ENCODE measurements around the gene NUCKS1. TPM values are rescaled to one million over a fixed set of nuclear protein-coding genes. Genes with fewer than 3 reads are reported as not detected.
A peak's percentile ranks its signal among the peaks of the same experiment; 100 is the strongest.

NUCKS1 gene
- polyA plus RNA-seq, 3 donors = 396 to 473 (median 397) TPM

DNA sequence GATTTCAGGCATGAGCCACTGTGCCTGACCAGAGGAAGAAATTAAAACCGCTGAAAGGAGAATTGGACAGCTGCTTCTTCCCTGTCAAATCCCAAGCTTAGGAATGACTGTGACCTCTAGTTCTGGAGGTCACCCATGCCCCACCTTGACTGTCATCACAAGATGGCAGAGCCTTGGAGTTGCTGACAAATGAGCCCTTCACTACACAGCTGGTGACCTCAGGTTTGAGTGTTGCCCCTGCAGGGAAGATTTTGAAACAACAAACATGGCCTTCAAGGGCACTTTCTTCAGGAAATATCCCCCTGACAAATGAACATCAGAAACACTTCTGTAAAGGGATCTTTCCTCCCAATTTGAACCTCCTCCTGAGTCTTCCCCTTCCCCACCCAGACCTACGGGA is 62.7 kb downstream of the NUCKS1 start:
- no peak for DNase-seq (ENCODE audit: extremely low read depth in 1 of 11, low read depth in 9 of 11, low spot score in 4 of 11)

DNA sequence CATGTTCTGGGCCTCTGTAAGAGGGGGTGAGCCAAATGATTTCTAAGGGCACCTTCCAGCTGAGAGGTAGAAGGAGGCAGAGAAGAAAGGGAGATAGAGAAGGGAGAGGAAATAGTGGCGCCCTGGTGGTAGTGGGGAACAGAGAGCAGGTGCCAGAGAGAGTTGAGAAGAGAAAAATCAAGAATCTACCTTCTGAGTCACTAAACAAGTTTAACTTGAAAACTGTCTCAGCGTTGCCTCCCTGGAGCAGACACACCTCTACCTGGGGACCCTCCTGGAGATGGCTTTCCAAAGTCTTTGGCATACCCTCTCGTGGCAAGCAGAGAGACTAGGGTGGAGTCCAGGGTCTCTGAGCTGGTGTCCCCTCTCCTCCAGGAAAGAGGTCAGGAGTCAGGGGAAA is 68.6 kb downstream of the NUCKS1 start:
- no peak for DNase-seq (ENCODE audit: extremely low read depth in 1 of 11, low read depth in 9 of 11, low spot score in 4 of 11)

- DNase-seq (ENCODE audit: extremely low read depth in 1 of 11, low read depth in 9 of 11, low spot score in 4 of 11) = no peak
Observed at GRCh38 chr1:205680073-205680851, 69.7 kb downstream of the NUCKS1 start, which contains the start of gene SLC45A3. Gene SLC45A3, minus strand, starts transcription at chr1:205680509. Its CDS starts 15,853 bp downstream, at chr1:205664656.

DNA sequence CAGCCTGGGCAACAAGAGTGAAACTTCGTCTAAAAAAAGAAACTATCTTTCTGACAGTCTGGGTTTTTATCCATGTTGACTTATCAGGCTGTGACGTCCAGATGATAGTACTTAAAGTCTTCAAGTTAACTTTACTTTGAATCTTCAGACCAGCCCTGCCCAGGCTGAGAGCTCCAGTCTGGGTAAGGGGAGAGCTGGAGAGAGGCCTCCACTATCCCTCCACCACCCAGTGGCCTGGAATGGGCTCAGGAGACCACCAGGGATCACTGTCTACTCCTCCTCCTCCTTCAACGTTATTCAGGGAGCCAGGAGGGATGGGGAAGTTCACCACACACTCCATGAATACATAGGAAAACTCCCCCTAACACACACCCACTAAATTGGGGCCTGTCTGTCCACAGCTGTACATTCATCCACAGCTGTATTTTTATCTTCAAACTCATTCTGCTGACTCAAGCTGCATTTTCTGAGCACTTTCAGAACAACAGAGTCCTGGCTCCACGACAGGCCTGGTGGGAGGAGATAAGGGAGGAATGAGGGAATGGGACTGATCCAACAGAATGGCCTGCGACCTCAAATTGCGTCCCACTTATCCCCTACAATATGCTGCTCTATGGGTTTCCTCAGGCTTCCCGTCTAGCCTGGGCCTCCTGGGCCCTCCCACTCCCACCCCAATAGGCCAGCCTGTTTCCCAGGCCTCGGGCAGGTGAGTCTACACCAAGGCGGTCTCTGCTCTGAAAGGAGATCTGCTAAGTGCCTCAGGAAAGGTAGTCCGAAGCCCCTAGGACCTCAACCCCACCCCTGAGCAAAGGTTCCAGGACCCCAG is 71.5 kb downstream of the NUCKS1 start:
- DNase-seq (ENCODE audit: extremely low read depth in 1 of 11, low read depth in 9 of 11, low spot score in 4 of 11) = peak in 1 of 11 donors; percentile 55

DNA sequence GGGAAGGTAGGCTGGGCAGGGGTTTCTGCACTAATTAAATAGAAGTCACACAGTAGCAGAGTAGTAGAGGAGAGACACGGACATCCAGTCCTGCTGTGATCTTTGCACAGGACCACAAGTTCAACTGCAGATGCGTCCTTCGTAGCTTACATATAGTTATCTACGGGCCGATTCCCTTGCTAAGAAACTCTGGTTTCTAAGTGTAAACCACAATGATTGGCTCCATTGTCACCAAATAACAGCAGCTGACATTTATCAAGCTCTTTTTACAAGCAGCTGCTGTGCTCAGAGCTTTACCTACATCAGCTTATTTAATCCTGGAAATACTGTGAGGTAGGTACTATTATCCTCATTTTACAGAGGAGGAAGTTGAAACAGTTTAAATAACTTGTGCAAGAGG is 72.8 kb downstream of the NUCKS1 start:
- DNase-seq (ENCODE audit: extremely low read depth in 1 of 11, low read depth in 9 of 11, low spot score in 4 of 11) = no peak

- no peak for DNase-seq (ENCODE audit: extremely low read depth in 1 of 11, low read depth in 9 of 11, low spot score in 4 of 11)
Observed at GRCh38 chr1:205676597-205676996, 73.4 kb downstream of the NUCKS1 start.

- no peak for DNase-seq (ENCODE audit: extremely low read depth in 1 of 11, low read depth in 9 of 11, low spot score in 4 of 11)
Observed at GRCh38 chr1:205676002-205676401, 74.0 kb downstream of the NUCKS1 start.

- DNase-seq (ENCODE audit: extremely low read depth in 1 of 11, low read depth in 9 of 11, low spot score in 4 of 11) = no peak
Observed at GRCh38 chr1:205675247-205675646, 74.7 kb downstream of the NUCKS1 start.

GRCh38 chr1:205672970-205673369 is 77.0 kb downstream of the NUCKS1 start:
- DNase-seq (ENCODE audit: extremely low read depth in 1 of 11, low read depth in 9 of 11, low spot score in 4 of 11) = no peak

GRCh38 chr1:205672395-205672889 is 77.5 kb downstream of the NUCKS1 start:
- DNase-seq (ENCODE audit: extremely low read depth in 1 of 11, low read depth in 9 of 11, low spot score in 4 of 11) = no peak

GRCh38 chr1:205670611-205671430 is 79.2 kb downstream of the NUCKS1 start:
- DNase-seq (ENCODE audit: extremely low read depth in 1 of 11, low read depth in 9 of 11, low spot score in 4 of 11) = no peak

GRCh38 chr1:205670150-205670446 is 79.9 kb downstream of the NUCKS1 start:
- DNase-seq (ENCODE audit: extremely low read depth in 1 of 11, low read depth in 9 of 11, low spot score in 4 of 11) = no peak

- no peak for DNase-seq (ENCODE audit: extremely low read depth in 1 of 11, low read depth in 9 of 11, low spot score in 4 of 11)
Observed at GRCh38 chr1:205669341-205670149, 80.4 kb downstream of the NUCKS1 start.

GRCh38 chr1:205668951-205669340 is 81.0 kb downstream of the NUCKS1 start:
- no peak for DNase-seq (ENCODE audit: extremely low read depth in 1 of 11, low read depth in 9 of 11, low spot score in 4 of 11)

DNA sequence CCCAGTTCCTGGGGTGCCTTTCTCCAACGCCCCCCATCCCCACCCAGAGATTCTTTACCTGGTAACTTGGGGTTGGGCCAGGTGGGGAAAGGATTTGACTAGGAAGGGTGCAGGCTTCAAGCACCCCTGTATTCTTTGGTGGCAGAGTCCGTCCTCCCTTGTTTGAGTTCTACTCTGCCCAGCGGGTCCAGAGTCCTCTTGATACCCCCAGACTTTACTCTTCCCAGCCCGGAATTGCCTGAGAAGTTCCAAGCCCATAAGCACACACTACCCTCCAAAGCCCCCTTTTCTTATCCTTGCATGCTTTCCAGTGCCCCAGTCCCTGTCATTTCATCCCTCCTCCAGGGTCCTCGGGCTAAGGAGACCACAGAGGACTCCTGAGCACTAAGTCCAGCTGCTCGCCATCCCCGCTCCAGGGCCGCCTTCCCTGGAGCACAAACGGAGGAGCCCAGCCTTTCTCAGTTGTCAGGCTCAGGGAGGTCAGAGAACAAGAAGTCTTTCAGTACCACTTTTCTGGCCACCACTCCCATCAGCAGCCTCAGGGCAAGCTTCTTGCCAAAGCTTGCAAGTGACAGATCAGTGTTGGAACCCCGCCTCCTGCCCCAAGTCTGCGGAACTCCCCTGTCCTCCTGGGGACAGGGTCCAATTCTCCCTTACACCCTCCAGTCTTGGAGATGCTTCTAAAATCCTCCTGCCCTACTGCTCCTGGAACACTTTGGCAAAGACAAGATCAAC is 81.9 kb downstream of the NUCKS1 start:
- DNase-seq (ENCODE audit: extremely low read depth in 1 of 11, low read depth in 9 of 11, low spot score in 4 of 11) = no peak

DNA sequence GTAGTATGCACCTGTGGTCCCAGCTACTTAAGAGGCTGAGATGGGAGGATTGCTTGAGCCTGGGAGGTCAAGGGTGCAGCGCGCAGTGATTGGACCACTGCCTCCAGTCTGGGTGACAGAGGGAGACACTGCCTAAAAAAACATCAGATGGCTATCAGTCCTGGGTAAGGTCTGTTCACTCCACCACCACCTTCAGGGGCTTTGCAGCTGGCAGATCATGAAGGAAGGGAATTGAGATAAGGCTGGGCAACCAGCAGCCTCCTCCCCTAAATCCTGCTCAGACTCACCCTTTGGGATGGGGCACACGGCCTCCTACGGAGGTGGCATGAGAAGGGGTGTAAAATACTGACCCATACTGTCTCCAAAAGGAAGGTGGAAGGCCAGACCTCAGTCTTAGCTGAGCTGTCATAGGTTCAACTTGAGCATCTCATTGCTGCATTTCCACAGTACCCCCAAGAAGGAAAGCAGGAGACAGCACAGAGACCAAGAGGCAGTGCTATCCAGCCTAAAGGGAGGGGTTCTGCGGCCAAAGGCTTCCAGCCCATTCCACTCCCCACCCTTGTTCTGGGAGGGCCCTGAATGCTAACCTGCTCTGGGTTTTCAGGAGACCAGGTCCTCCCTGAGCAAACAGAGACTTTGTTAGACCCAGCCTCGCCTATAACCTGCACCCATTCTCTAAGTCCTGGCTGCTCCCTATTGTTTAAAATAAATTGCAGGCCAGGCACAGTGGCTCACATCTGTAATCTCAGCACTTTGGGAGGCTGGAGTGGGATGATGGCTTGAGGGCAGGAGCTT is 83.4 kb downstream of the NUCKS1 start:
- DNase-seq (ENCODE audit: extremely low read depth in 1 of 11, low read depth in 9 of 11, low spot score in 4 of 11) = no peak

Data from renal cortex interstitium (tissue), 11 donors.